ENCODE data around the gene USH1G. TPM values are rescaled to one million over a fixed set of nuclear protein-coding genes. Genes with fewer than 3 reads are reported as not detected.

USH1G gene
- total RNA-seq, 2 donors from 2014 or later = 1.1 TPM; not detected in 1

DNA sequence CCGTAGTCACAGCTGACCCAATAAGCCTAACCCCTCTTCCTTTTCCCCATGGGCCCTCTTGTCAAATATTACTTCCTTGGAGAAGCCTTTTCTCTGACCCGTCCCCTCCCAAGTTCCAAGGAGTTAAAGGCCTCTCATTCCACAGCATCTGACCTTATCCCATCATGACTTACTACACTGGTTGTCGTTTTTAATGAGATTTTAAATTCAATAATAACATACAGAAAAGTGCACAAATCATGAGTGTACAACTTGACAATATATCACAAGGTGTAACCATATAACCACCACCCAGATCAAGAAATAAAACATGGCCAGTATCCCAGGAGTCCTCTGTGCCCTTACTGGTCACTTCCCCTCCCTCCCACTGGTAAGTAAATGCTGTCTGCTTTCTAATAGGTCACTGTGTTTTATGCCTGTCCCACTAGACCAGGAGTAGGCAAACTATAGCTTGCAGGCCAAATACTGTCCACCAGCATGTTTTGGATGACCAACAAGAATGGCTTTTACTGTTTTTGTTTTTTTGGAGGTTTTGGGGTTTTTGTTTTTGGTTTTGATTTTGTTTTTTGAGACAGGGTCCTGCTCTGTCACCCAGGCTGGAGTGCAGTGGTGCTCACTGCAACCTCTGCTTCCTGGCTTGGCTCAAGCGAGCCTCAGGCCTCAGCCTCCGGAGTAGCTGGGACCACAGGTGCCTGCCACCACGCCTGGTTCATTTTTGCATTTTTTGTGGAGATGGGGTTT, 49.0 kb downstream of the USH1G start:
- TF ChIP-seq, protein P1, sequence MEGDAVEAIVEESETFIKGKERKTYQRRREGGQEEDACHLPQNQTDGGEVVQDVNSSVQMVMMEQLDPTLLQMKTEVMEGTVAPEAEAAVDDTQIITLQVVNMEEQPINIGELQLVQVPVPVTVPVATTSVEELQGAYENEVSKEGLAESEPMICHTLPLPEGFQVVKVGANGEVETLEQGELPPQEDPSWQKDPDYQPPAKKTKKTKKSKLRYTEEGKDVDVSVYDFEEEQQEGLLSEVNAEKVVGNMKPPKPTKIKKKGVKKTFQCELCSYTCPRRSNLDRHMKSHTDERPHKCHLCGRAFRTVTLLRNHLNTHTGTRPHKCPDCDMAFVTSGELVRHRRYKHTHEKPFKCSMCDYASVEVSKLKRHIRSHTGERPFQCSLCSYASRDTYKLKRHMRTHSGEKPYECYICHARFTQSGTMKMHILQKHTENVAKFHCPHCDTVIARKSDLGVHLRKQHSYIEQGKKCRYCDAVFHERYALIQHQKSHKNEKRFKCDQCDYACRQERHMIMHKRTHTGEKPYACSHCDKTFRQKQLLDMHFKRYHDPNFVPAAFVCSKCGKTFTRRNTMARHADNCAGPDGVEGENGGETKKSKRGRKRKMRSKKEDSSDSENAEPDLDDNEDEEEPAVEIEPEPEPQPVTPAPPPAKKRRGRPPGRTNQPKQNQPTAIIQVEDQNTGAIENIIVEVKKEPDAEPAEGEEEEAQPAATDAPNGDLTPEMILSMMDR (IDR thresholded peaks at IDR 0.05) = no peak
- TF ChIP-seq POLR2AphosphoS5 (IDR thresholded peaks at IDR 0.05) (no peak), POLR2A (IDR thresholded peaks at IDR 0.05) (no peak)
- WGBS = 61% methylated on average over 6 of the region's 6 CpGs
- peak overlapping the region; percentile 40 to 57 for H3K4me3 ChIP-seq
- H3K36me3 ChIP-seq = no peaks in the 10 kb centered on the region
- peak overlapping the region; percentile 89 for H3K27ac ChIP-seq
- intact Hi-C loops (cut with DNase I) = no loop called here
- no peaks in the 10 kb centered on the region for H3K9me3 ChIP-seq
- H3K27me3 ChIP-seq (replicated peaks; ENCODE audit: insufficient read depth) = no peaks in the 10 kb centered on the region
- DNase-seq (ENCODE audit: low spot score) = no peak
- H3K4me1 ChIP-seq (replicated peaks) = no peaks in the 10 kb centered on the region

DNA sequence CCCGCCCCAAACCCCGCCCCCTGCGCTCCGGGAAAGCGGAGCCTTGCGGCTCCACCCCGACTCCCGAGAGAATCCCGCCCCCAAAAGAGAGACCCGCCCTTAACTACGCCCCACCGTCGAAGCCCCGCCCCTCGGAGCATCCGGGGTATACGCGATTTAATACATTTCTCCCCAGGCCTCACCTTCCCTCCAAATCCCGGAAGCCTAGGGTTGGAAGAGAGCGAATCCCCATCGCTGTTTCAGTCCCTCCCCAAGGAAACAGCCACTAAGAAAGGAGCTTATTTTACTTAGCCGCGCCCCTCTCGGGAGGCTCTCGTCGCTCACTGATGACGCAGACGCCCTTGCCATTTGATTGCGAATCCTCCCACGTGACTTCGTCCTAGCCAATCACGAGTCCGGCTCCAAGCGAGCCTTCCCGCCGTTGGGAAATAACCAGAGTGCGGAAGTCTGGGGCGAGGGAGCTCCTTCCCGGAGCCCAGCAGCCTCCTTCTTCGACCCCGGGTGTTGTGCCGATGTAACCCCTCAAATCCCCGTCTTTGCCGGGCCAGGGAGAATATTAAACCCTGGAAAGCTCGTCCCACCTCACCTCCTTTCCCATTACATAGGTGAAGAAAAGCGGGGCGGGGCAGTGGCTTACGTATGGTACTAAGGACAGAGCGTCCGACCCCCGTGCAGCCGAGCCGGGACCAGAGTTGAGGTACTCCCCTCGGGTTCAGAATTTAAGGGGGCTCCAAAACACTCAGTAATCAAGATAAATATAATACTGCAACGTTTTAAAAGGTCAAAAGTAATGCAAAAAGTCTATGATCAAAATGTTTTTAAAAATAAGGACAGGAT, 49.8 kb downstream of the USH1G start:
- H3K9me3 ChIP-seq = no peaks in the 10 kb centered on the region
- intact Hi-C loops (cut with DNase I) = no loop called here
- peak overlapping the region; percentile 89 for H3K27ac ChIP-seq
- peak; percentile 100 for DNase-seq (ENCODE audit: low spot score)
- no peaks in the 10 kb centered on the region for H3K4me1 ChIP-seq (replicated peaks)
- peak overlapping the region; percentile 40 to 57 for H3K4me3 ChIP-seq
- H3K27me3 ChIP-seq (replicated peaks; ENCODE audit: insufficient read depth) = no peaks in the 10 kb centered on the region
- H3K36me3 ChIP-seq = no peaks in the 10 kb centered on the region
- 0% methylated on average over 47 of the region's 55 CpGs for WGBS
- TF ChIP-seq, protein P1 (IDR thresholded peaks at IDR 0.05) = peak in 1 of 4 experiments; percentile 15
- TF ChIP-seq POLR2A (IDR thresholded peaks at IDR 0.05) (peak; percentile 95), POLR2AphosphoS5 (IDR thresholded peaks at IDR 0.05) (peak; percentile 99)

DNA sequence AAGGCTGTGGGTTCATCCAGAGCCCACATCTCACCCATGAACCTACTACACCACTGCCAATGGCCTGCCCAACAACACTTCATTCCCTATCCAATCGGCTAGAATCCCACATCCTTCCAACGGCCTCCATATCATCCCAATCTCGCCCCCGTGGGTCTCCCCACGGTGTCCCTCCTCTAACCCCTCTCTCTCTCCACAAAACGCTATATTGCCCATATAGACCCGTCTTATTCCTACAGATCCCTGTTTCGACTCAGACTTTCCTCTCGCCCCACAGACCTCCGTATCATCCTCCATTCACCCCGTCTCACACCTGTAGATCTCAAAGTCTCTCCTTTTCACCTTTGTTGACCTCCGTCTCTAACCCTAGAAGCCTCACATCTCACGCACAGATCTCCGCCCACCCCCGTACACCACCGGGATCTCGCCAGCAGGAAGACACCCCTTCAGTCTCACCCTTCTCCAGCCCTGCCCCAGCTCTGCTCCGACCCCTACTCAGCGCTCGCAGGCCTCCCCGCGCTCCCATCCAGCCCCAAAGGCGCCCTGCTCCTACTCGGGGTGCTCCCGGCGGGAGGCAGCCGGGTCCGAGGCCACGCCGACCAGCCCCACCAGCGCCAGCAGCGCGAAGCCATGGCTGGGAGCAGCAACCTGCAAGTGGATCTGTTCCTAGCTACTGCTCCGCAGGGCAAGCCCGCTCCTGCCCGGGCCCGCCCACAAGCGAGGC, 50.6 kb downstream of the USH1G start, which contains the start of gene FDXR:
Gene FDXR (minus strand): TSS at position 682 of the 724 bp plus-strand sequence. CDS start 50 bp downstream, at position 632.
- intact Hi-C loops (cut with DNase I) = no loop called here
- Histone ChIP-seq H3K4me3 (peak within 1 kb of the TSS; percentile 40 to 57), H3K27ac (peak within 1 kb of the TSS; percentile 89), H3K9me3 (no peaks in the 10 kb centered on the region), H3K36me3 (no peaks in the 10 kb centered on the region), H3K27me3 (replicated peaks; ENCODE audit: insufficient read depth) (no peaks in the 10 kb centered on the region), H3K4me1 (replicated peaks) (no peaks in the 10 kb centered on the region)
- DNase-seq (ENCODE audit: low spot score) = no peak
- peak; percentile 93 for TF ChIP-seq POLR2A (IDR thresholded peaks at IDR 0.05)
- no peak for TF ChIP-seq POLR2AphosphoS5 (IDR thresholded peaks at IDR 0.05)
- 6% methylated on average over 33 of the region's 38 CpGs for WGBS

DNA sequence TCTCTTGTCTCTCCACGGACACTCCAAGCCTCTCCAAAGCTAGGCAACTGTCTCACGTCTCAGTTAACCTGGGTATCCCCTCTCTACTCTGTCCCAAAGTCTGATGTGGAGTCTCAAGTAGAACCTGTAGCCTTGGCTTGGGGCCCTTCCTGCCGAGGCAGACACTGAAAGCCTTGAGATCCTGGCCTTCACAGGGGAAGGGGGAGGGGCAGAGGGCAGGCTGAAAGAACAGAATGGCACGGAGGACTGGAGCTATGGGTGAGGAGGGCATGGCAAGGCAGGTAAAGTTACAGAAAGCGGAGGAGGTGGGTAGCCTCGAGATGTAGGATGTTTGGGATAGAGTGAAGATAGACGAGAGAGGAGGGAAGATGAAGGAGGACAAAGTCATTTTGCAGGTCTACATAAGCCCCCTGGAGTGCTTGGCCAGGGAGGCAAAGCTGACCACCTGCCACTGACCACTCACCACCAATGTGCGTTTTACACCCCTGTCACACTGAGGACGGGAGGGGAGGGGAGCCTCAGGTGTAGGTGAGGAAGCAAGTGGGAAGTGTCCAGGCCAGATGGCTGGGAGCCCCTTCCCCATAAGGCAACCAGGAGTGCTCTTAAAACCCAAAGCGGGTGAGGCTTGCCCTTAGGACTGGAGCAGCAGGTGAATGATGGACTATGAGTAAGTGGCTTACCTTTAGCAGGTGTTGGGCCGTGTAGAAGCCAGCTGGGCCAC, 51.5 kb downstream of the USH1G start:
- intact Hi-C loops (cut with DNase I) = no loop called here
- no peaks in the 10 kb centered on the region for H3K9me3 ChIP-seq
- TF ChIP-seq, protein P1 (IDR thresholded peaks at IDR 0.05) = no peak
- no peak for TF ChIP-seq POLR2A (IDR thresholded peaks at IDR 0.05)
- TF ChIP-seq POLR2AphosphoS5 (IDR thresholded peaks at IDR 0.05) = no peak
- no peak overlapping the region for H3K27ac ChIP-seq
- WGBS = 82% methylated on average over 11 of the region's 11 CpGs
- no peak for DNase-seq (ENCODE audit: low spot score)
- H3K27me3 ChIP-seq (replicated peaks; ENCODE audit: insufficient read depth) = no peaks in the 10 kb centered on the region
- no peaks in the 10 kb centered on the region for H3K4me1 ChIP-seq (replicated peaks)
- H3K4me3 ChIP-seq = no peak overlapping the region
- H3K36me3 ChIP-seq = no peaks in the 10 kb centered on the region
